HEK293 (cell line): ENCODE measurements around the gene DDX17.

Experiments
- CTCF ChIP-seq: fragments of 450-650 bp; formaldehyde crosslinking; IDR thresholded peaks from 2 replicates; pipeline ENCODE4 v1.5.1; 2016; ENCODE audit warnings: missing biosample characterization, missing genetic modification characterization
- HOXA7 ChIP-seq: sonication (generic); formaldehyde crosslinking; IDR thresholded peaks from 2 replicates; pipeline ENCODE4 v1.8.1; 2022; ENCODE audit warnings: missing genetic modification reagents, borderline replicate concordance
- MZF1 ChIP-seq: fragments of 450-650 bp; formaldehyde crosslinking; IDR thresholded peaks from 2 replicates; pipeline ENCODE4 v1.5.1; 2017; ENCODE audit warnings: missing biosample characterization, missing genetic modification characterization, borderline replicate concordance
- PRDM1 ChIP-seq: fragments of 450-650 bp; formaldehyde crosslinking; IDR thresholded peaks from 2 replicates; pipeline ENCODE4; 2016; ENCODE audit warnings: missing biosample characterization, missing genetic modification characterization
- SALL2 ChIP-seq: fragments of 450-650 bp; formaldehyde crosslinking; IDR thresholded peaks from 2 replicates; pipeline ENCODE4 v1.5.0; 2017; ENCODE audit warnings: missing biosample characterization, mild to moderate bottlenecking, missing genetic modification characterization, borderline replicate concordance
- ZBTB21 ChIP-seq: fragments of 450-650 bp; formaldehyde crosslinking; IDR thresholded peaks from 2 replicates; pipeline ENCODE4 v1.5.1; 2017; ENCODE audit warnings: missing biosample characterization, missing genetic modification characterization
- ZBTB7A ChIP-seq: fragments of 450-650 bp; formaldehyde crosslinking; IDR thresholded peaks from 2 replicates; pipeline ENCODE4 v1.5.1; 2016; ENCODE audit warnings: low read depth, missing biosample characterization, missing genetic modification characterization
- ZNF184 ChIP-seq: fragments of 450-650 bp; IDR thresholded peaks from 2 replicates; pipeline ENCODE4 v1.5.1; 2018; ENCODE audit warnings: missing biosample characterization, mild to moderate bottlenecking, missing genetic modification characterization
- ZNF521 ChIP-seq: fragments of 450-650 bp; formaldehyde crosslinking; IDR thresholded peaks from 2 replicates; pipeline ENCODE4 v1.5.1; 2017; ENCODE audit warnings: missing biosample characterization, mild to moderate bottlenecking, missing genetic modification characterization

- no peak for TF ChIP-seq ZBTB7A (tag by site-specific recombination)
- TF ChIP-seq ZBTB21 (tag by site-specific recombination): no peak
- TF ChIP-seq CTCF: no peak
- no peak for TF ChIP-seq ZNF521 (tag by site-specific recombination)
- no peak for TF ChIP-seq PRDM1 (tag by site-specific recombination)
- no peak for TF ChIP-seq SALL2 (tag by site-specific recombination)
- no peak for TF ChIP-seq MZF1 (tag by site-specific recombination)
- no peak for TF ChIP-seq ZNF184 (tag by site-specific recombination)
- TF ChIP-seq HOXA7 (CRISPR knock-in tag): no peak
Observed at GRCh38 chr22:38435965-38436364, 70.1 kb downstream of the DDX17 start.
